ENCODE results near the gene ANKS6.

DNA sequence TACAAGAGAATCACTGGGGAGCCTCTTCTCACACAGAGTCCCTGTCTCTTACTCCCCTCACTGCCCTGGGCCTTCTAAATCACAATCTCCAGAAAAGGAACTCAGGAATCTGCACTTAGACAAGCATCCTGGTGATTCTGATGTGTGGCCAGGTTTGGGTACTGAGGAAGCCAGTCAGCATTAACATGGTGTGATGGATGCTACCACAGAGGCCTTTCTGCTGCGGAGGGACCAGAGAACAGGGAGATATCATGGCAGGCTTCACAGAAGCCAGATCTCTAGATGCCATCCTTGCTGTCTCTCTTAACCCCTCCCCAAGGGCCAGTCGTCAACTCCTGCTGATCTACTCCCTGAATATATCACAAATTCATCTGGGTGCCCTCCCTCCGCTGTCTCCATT is 1.6 kb downstream of the ANKS6 start:
- TF ChIP-seq JUND (IDR thresholded peaks at IDR 0.05), result no peak
- no peak for TF ChIP-seq CTCF (IDR thresholded peaks at IDR 0.05; ENCODE audit: low read depth, low read length, missing input control)
- TF ChIP-seq TAF1 (conservative IDR thresholded peaks at IDR 0.05), result no peak
- TF ChIP-seq, protein P1, sequence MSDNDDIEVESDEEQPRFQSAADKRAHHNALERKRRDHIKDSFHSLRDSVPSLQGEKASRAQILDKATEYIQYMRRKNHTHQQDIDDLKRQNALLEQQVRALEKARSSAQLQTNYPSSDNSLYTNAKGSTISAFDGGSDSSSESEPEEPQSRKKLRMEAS (IDR thresholded peaks at IDR 0.05), result no peak
- no peak for TF ChIP-seq YY1 (IDR thresholded peaks at IDR 0.05)
- TF ChIP-seq SP1 (IDR thresholded peaks at IDR 0.05), result no peak
- no peak for TF ChIP-seq RAD21 (IDR thresholded peaks at IDR 0.05)
- no peak for TF ChIP-seq NR2F2 (IDR thresholded peaks at IDR 0.05)
- TF ChIP-seq EGR1 (IDR thresholded peaks at IDR 0.05; ENCODE audit: low read depth in 2 of 2), result no peak
- no peak for TF ChIP-seq GABPA (IDR thresholded peaks at IDR 0.05 in 1 of 2, conservative IDR thresholded peaks at IDR 0.05 in 1 of 2)
- no peak for TF ChIP-seq RXRA (IDR thresholded peaks at IDR 0.05)
- TF ChIP-seq, protein P2, sequence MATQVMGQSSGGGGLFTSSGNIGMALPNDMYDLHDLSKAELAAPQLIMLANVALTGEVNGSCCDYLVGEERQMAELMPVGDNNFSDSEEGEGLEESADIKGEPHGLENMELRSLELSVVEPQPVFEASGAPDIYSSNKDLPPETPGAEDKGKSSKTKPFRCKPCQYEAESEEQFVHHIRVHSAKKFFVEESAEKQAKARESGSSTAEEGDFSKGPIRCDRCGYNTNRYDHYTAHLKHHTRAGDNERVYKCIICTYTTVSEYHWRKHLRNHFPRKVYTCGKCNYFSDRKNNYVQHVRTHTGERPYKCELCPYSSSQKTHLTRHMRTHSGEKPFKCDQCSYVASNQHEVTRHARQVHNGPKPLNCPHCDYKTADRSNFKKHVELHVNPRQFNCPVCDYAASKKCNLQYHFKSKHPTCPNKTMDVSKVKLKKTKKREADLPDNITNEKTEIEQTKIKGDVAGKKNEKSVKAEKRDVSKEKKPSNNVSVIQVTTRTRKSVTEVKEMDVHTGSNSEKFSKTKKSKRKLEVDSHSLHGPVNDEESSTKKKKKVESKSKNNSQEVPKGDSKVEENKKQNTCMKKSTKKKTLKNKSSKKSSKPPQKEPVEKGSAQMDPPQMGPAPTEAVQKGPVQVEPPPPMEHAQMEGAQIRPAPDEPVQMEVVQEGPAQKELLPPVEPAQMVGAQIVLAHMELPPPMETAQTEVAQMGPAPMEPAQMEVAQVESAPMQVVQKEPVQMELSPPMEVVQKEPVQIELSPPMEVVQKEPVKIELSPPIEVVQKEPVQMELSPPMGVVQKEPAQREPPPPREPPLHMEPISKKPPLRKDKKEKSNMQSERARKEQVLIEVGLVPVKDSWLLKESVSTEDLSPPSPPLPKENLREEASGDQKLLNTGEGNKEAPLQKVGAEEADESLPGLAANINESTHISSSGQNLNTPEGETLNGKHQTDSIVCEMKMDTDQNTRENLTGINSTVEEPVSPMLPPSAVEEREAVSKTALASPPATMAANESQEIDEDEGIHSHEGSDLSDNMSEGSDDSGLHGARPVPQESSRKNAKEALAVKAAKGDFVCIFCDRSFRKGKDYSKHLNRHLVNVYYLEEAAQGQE (IDR thresholded peaks at IDR 0.05), result no peak
- TF ChIP-seq, protein P3, sequence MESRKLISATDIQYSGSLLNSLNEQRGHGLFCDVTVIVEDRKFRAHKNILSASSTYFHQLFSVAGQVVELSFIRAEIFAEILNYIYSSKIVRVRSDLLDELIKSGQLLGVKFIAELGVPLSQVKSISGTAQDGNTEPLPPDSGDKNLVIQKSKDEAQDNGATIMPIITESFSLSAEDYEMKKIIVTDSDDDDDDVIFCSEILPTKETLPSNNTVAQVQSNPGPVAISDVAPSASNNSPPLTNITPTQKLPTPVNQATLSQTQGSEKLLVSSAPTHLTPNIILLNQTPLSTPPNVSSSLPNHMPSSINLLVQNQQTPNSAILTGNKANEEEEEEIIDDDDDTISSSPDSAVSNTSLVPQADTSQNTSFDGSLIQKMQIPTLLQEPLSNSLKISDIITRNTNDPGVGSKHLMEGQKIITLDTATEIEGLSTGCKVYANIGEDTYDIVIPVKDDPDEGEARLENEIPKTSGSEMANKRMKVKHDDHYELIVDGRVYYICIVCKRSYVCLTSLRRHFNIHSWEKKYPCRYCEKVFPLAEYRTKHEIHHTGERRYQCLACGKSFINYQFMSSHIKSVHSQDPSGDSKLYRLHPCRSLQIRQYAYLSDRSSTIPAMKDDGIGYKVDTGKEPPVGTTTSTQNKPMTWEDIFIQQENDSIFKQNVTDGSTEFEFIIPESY (IDR thresholded peaks at IDR 0.05), result no peak
- no peak for TF ChIP-seq ATF3 (IDR thresholded peaks at IDR 0.05)
